Activated CD4-positive, alpha-beta T cell treated with anti-CD3 and anti-CD28 coated beads for 36 hours (primary cell): ENCODE results near the gene TMEM30A. TPM values are rescaled to one million over a fixed set of nuclear protein-coding genes. Genes with fewer than 3 reads are reported as not detected.

Experiments used
- ATAC-seq: fragments of 200-7000 bp; cut with Tn5 transposase; one replicate; pipeline ENCODE4 v1.10.0; 2021; ENCODE audit warnings: mild to moderate bottlenecking, moderate library complexity
- CTCF ChIA-PET: fragments of 350-600 bp; sonication (Branson Sonifier 250); formaldehyde crosslinking; loops from one replicate; lab custom pipeline; 2021; ENCODE audit warnings: antibody characterized with exemption; lab: Charles Lee
- POLR2A ChIA-PET: fragments of 350-600 bp; sonication (Branson Sonifier 250); formaldehyde crosslinking; loops from one replicate; lab custom pipeline; 2021; ENCODE audit warnings: antibody characterized with exemption, inconsistent platforms; lab: Charles Lee
- DNase-seq: peaks from one replicate; pipeline ENCODE4 v3.0.0-alpha.2; 2020
- H3K27ac Mint-ChIP-seq: one replicate; pipeline ENCODE4 v1.8.0; 2021; ENCODE audit warnings: mixed read lengths
- H3K27me3 Mint-ChIP-seq: one replicate; pipeline ENCODE4 v1.8.0; 2021; ENCODE audit warnings: mixed read lengths
- H3K36me3 Mint-ChIP-seq: one replicate; pipeline ENCODE4 v1.8.0; 2021; ENCODE audit warnings: low read depth, mixed read lengths
- H3K4me1 Mint-ChIP-seq: one replicate; pipeline ENCODE4 v1.8.0; 2021; ENCODE audit warnings: mixed read lengths
- H3K4me3 Mint-ChIP-seq: one replicate; pipeline ENCODE4 v1.8.0; 2021; ENCODE audit warnings: mild to moderate bottlenecking, moderate library complexity, mixed read lengths
- H3K9me3 Mint-ChIP-seq: one replicate; pipeline ENCODE4 v1.8.0; 2021; ENCODE audit warnings: low read depth, mixed read lengths
- intact Hi-C, 2 experiments: fragments of 100-400 bp; cut with DNase I in 1 of 2; cut with micrococcal nuclease in 1 of 2; formaldehyde crosslinking; loops; one replicate each; pipeline versions ENCODE4 v1.14.2 to v1.15.1; 2022 to 2024; cut with DNase I, micrococcal nuclease
- total RNA-seq, 2 experiments: library from RNA; stranded (reverse); gene quantifications; one replicate each; pipeline ENCODE4 v1.2.3, GENCODE V29; 2021

TMEM30A gene
- 10 to 100 TPM; 23.4 to 44.3 TPM for total RNA-seq

DNA sequence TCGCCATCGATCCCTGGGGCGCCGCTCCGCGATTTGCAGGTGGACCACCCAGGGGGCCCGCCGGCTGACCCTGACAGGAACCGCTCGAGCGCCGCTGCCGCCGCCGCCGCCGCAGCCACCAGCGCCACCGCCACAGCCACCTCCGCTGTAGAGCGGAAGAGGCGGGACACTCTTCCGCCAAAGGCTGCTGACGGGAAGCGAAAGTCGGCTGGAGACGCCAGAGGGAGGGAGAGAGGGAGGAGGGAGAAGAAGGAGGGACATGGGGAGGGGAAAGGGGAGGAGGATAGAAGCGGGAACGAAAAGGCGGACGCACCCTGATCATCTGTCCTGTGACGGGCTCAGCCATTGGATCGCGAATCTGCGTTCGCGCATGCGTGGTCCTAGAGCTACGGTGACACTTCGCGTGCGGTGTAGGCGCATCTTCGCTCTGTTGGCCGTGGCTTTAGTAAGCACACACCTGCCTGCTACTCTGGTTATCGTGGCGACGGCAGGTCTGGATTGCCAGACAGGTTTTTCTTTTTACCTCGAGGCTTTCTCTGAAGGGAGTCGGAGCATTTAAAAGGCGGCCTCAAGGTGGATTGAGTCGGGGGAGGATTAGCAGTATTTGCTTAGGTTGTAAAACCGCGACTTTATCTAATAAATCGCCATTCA is at the start of gene TMEM30A:
TMEM30A (minus strand) TSS at position 161 of the 651 bp plus-strand sequence; CDS start at position 7, 154 bp downstream.
- H3K27ac Mint-ChIP-seq, result no peak within 1 kb of the TSS
- H3K4me1 Mint-ChIP-seq, result peaks cover 48% of the 10 kb centered on the region
- peak; percentile 98 for DNase-seq
- CTCF ChIA-PET, result interaction anchor here (0.7 to 2.3 kb wide), 7 partner anchors 11 to 319 kb away, joined by 3 to 18 read pairs (median 4); no protein-coding TSS in a partner anchor
- intact Hi-C loops, result loop anchor here (1.0 to 10.0 kb wide), 9 partner anchors 18 to 1763 kb away; partner anchors contain the start of genes COX7A2 (in 2 of the 2), SENP6 (in 2 of the 2), EEF1A1 (in 1 of the 2) and MYO6 (in 1 of the 2)
- H3K27me3 Mint-ChIP-seq, result no peaks in the 10 kb centered on the region
- H3K9me3 Mint-ChIP-seq, result no peaks in the 10 kb centered on the region
- H3K36me3 Mint-ChIP-seq, result peaks cover 6% of the 10 kb centered on the region
- POLR2A ChIA-PET, result interaction anchor here (0.6 to 2.3 kb wide), 4 partner anchors 17 to 83 kb away, joined by 3 to 7 read pairs (median 4); partner anchors contain the start of gene COX7A2
- ATAC-seq, result peak; percentile 97
- H3K4me3 Mint-ChIP-seq, result no peak within 1 kb of the TSS

DNA sequence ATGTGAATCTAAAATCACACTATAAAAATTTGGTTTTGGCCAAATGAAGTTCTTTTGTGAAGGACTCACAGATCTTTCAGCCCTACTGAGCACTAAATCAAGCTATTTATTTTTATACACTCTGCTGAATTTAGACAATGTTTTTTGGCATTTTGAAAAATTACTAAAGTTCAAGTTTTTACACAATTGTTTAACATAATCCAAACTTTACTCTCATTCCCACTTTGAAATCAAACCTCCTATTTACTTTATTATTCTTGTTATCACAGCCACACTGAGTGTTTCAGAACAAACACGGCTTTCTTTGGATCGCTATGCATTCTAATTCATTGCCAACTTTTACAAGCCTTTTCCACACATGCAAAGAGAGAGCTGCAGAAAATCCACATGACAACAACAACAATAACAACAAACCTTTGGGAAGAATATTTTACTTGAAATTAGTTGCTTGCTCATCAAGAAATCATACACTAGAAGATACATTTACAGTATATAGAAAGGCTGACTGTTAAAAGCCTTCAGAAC is 49.1 kb upstream of the TMEM30A start:
- Mint-ChIP-seq H3K36me3 (no peaks in the 10 kb centered on the region), H3K4me3 (no peak overlapping the region), H3K27ac (no peak overlapping the region), H3K27me3 (peaks cover 6% of the 10 kb centered on the region), H3K9me3 (no peaks in the 10 kb centered on the region), H3K4me1 (no peaks in the 10 kb centered on the region)
- CTCF ChIA-PET, result interaction anchor here (1.2 kb wide), 2 partner anchors 15 to 28 kb away, joined by 3 to 4 read pairs; no protein-coding TSS in a partner anchor
- ATAC-seq (no peak), DNase-seq (no peak)
- POLR2A ChIA-PET, result no interaction called here
- intact Hi-C loops, result no loop called here

- ATAC-seq (no peak), DNase-seq (no peak)
- Mint-ChIP-seq H3K9me3 (no peaks in the 10 kb centered on the region), H3K4me1 (no peaks in the 10 kb centered on the region), H3K36me3 (no peaks in the 10 kb centered on the region), H3K27ac (no peak overlapping the region), H3K4me3 (no peak overlapping the region), H3K27me3 (peaks cover 11% of the 10 kb centered on the region)
- intact Hi-C loops, result no loop called here
- ChIA-PET CTCF (no interaction called here), POLR2A (no interaction called here)
Measured at GRCh38 chr6:75331151-75331550, 46.6 kb upstream of the TMEM30A start.

DNA sequence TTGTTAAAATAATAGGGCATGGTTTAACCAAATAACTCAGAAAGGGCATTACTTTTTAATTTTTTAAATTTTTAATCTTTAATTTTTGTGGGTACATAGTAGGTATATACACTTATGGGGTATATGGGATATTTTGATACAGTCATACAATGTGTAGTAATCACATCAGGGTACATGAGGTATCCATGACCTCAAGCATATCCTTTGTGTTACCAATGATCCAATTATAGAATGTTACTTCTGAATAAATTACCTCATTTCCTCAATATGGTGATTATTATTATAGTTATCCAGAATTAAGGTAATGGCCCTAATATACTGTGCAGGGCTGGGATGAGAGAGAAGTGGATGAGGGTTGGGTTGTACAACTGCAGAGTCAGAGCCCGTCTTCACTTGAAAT is 45.1 kb upstream of the TMEM30A start:
- H3K4me3 Mint-ChIP-seq, result no peak overlapping the region
- no peaks in the 10 kb centered on the region for H3K4me1 Mint-ChIP-seq
- no peak for DNase-seq
- H3K9me3 Mint-ChIP-seq, result no peaks in the 10 kb centered on the region
- H3K27me3 Mint-ChIP-seq, result peaks cover 16% of the 10 kb centered on the region
- POLR2A ChIA-PET, result no interaction called here
- CTCF ChIA-PET, result no interaction called here
- no peaks in the 10 kb centered on the region for H3K36me3 Mint-ChIP-seq
- intact Hi-C loops, result no loop called here
- no peak overlapping the region for H3K27ac Mint-ChIP-seq
- no peak for ATAC-seq

DNA sequence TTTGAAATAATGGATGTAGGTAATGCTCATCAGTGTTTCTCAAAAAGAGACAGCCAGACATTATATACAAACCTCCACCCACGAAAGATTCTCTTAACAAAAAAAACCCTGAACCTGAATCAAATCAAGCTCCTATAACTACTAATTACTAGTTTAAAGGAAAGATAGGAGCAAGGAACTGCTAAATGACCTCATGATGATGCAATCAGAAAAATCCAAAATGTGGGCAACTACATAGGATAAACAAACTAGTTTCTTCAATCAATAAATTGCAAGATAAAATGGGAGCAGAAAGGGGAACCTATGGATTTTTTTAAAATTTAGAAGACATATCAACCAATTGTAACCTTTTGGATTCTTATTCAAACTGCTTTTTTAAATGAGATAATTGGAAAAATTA is 43.2 kb upstream of the TMEM30A start:
- intact Hi-C loops, result no loop called here
- H3K9me3 Mint-ChIP-seq, result no peaks in the 10 kb centered on the region
- ChIA-PET CTCF (no interaction called here), POLR2A (no interaction called here)
- no peak overlapping the region for H3K4me3 Mint-ChIP-seq
- no peaks in the 10 kb centered on the region for H3K4me1 Mint-ChIP-seq
- no peak overlapping the region for H3K27ac Mint-ChIP-seq
- ATAC-seq (no peak), DNase-seq (no peak)
- H3K27me3 Mint-ChIP-seq, result peaks cover 21% of the 10 kb centered on the region
- H3K36me3 Mint-ChIP-seq, result no peaks in the 10 kb centered on the region

- intact Hi-C loops, result no loop called here
- no peak overlapping the region for H3K27ac Mint-ChIP-seq
- H3K4me1 Mint-ChIP-seq, result no peaks in the 10 kb centered on the region
- POLR2A ChIA-PET, result no interaction called here
- DNase-seq, result no peak
- H3K27me3 Mint-ChIP-seq, result peaks cover 19% of the 10 kb centered on the region
- H3K4me3 Mint-ChIP-seq, result no peak overlapping the region
- no peaks in the 10 kb centered on the region for H3K9me3 Mint-ChIP-seq
- CTCF ChIA-PET, result no interaction called here
- no peaks in the 10 kb centered on the region for H3K36me3 Mint-ChIP-seq
- ATAC-seq, result no peak
Measured at GRCh38 chr6:75326557-75327258, 42.1 kb upstream of the TMEM30A start.

GRCh38 chr6:75318900-75319299 is 34.3 kb upstream of the TMEM30A start:
- DNase-seq, result no peak
- intact Hi-C loops, result no loop called here
- ATAC-seq, result no peak

GRCh38 chr6:75317503-75318206 is 33.1 kb upstream of the TMEM30A start:
- peaks cover 29% of the 10 kb centered on the region for H3K27me3 Mint-ChIP-seq
- DNase-seq (no peak), ATAC-seq (no peak)
- no peak overlapping the region for H3K27ac Mint-ChIP-seq
- H3K4me1 Mint-ChIP-seq, result no peaks in the 10 kb centered on the region
- no peaks in the 10 kb centered on the region for H3K9me3 Mint-ChIP-seq
- ChIA-PET CTCF (interaction anchor here (0.6 to 1.6 kb wide), 5 partner anchors 15 to 329 kb away, joined by 3 to 4 read pairs (median 3); no protein-coding TSS in a partner anchor), POLR2A (no interaction called here)
- no peaks in the 10 kb centered on the region for H3K36me3 Mint-ChIP-seq
- H3K4me3 Mint-ChIP-seq, result no peak overlapping the region
- intact Hi-C loops, result no loop called here

More at GRCh38 chr6:75318900-75319299, 34.3 kb upstream of the TMEM30A start:
- ChIA-PET CTCF (interaction anchor here (0.7 to 1.6 kb wide), 2 partner anchors 14 to 46 kb away, joined by 3 read pairs; no protein-coding TSS in a partner anchor), POLR2A (no interaction called here)
- Mint-ChIP-seq H3K27ac (no peak overlapping the region), H3K4me1 (no peaks in the 10 kb centered on the region), H3K4me3 (no peak overlapping the region), H3K9me3 (no peaks in the 10 kb centered on the region), H3K27me3 (peaks cover 19% of the 10 kb centered on the region), H3K36me3 (no peaks in the 10 kb centered on the region)

DNA sequence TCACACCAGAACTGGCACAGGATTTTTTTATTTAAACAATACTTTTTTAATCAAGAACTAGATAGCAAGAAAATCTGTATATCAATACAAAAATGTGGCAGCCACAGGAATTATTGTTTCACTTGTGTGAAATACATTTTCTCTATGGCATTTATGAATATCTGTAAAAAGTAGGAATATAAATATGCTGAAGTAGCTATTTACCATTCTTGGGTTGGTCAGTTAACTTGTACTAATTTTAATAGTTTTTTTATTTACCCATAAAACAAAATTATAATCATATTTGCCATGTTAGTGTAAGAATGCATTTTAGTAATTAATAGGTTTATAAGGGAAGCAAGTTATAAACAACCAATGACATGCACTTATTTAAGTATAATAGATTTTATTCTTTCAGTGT is 31.4 kb upstream of the TMEM30A start:
- DNase-seq, result no peak
- H3K36me3 Mint-ChIP-seq, result no peaks in the 10 kb centered on the region
- no peaks in the 10 kb centered on the region for H3K4me1 Mint-ChIP-seq
- H3K9me3 Mint-ChIP-seq, result no peaks in the 10 kb centered on the region
- CTCF ChIA-PET, result interaction anchor here (1.4 kb wide), 1 partner anchor 19 kb away, joined by 3 read pairs; no protein-coding TSS in a partner anchor
- POLR2A ChIA-PET, result no interaction called here
- no peak for ATAC-seq
- H3K27me3 Mint-ChIP-seq, result peaks cover 31% of the 10 kb centered on the region
- no peak overlapping the region for H3K4me3 Mint-ChIP-seq
- intact Hi-C loops, result no loop called here
- H3K27ac Mint-ChIP-seq, result no peak overlapping the region

DNA sequence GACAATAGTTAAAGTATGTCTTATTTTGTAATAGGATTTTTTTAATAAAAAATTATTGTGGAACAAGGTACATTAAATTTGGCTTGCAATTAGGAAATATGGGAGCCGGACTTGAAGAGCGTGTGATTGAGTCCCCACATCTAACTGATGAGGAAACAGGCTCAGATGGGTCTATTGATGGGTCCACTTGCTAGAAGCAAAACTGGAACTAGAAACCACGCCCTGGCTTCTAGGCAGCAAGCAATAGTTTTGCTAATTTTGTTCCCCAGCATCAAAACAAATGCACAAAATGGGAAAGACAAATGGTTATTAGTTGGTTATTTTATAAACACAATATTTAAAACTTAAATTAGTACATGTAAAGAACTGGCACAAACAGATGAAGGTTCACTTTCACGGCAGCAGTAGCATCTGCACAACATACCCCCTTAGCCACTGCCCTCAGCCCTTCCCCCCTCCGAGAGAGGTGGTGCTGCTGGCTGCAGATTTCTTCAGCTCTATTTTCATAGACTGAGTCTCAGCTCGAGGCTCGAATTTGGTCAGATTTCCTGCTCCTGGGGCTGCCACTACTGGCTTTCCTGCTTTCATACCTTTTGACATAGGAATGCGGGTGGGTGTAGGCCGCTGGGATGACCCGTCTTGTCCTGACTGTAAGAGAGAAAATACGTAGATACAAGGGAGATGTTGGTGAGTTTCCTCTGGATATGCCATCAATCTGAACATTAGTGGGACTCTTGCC is 23.8 kb upstream of the TMEM30A start:
- CTCF ChIA-PET, result no interaction called here
- DNase-seq (no peak), ATAC-seq (no peak)
- Mint-ChIP-seq H3K4me3 (no peak overlapping the region), H3K36me3 (no peaks in the 10 kb centered on the region), H3K4me1 (peaks cover 5% of the 10 kb centered on the region), H3K9me3 (no peaks in the 10 kb centered on the region), H3K27me3 (peaks cover 11% of the 10 kb centered on the region), H3K27ac (no peak overlapping the region)
- POLR2A ChIA-PET, result interaction anchor here (0.7 kb wide), 1 partner anchor 1656 kb away, joined by 4 read pairs; no protein-coding TSS in a partner anchor
- intact Hi-C loops, result no loop called here
